WTC11 (cell line): Measurements from ENCODE around the gene TNFRSF19. TPM values are rescaled to one million over a fixed set of nuclear protein-coding genes. Genes with fewer than 3 reads are reported as not detected.

Experiments
- ATAC-seq: fragments of 200-7000 bp; cut with Tn5 transposase; 2 replicates; pipeline ENCODE4 v1.10.0; 2021; ENCODE audit warnings: mild to moderate bottlenecking, moderate library complexity
- CTCF ChIA-PET: fragments of 300-600 bp; sonication (Branson Sonifier 250); formaldehyde crosslinking; loops from one replicate; lab custom pipeline; 2021; ENCODE audit warnings: antibody characterized with exemption; lab: Charles Lee
- POLR2A ChIA-PET: fragments of 350-600 bp; sonication (Branson Sonifier 250); formaldehyde crosslinking; loops from one replicate; lab custom pipeline; 2021; ENCODE audit warnings: antibody characterized with exemption; lab: Charles Lee
- DNase-seq: peaks from one replicate; pipeline ENCODE4 v3.0.0; 2021; ENCODE audit warnings: low spot score
- H3K27ac Mint-ChIP-seq: 2 replicates; pipeline ENCODE4 v1.8.0; 2021; ENCODE audit warnings: mixed read lengths
- H3K27me3 Mint-ChIP-seq: 2 replicates; pipeline ENCODE4 v1.8.0; 2021; ENCODE audit warnings: low read depth, mild to moderate bottlenecking, moderate library complexity, mixed read lengths
- H3K36me3 Mint-ChIP-seq: 2 replicates; pipeline ENCODE4 v1.8.0; 2021; ENCODE audit warnings: mixed read lengths
- H3K4me1 Mint-ChIP-seq: 2 replicates; pipeline ENCODE4 v1.8.0; 2022; ENCODE audit warnings: mixed read lengths
- H3K4me3 Mint-ChIP-seq: 2 replicates; pipeline ENCODE4 v1.8.0; 2021; ENCODE audit warnings: mild to moderate bottlenecking, moderate library complexity, mixed read lengths
- H3K9me3 Mint-ChIP-seq: 2 replicates; pipeline ENCODE4 v1.8.0; 2021; ENCODE audit warnings: mixed read lengths
- AR ChIP-seq: fragments of 250-450 bp; sonication (Bioruptor Pico); IDR thresholded peaks from 2 replicates; pipeline ENCODE4 v1.9.0; 2021; ENCODE audit warnings: mild to moderate bottlenecking
- ELF4 ChIP-seq: sonication (generic); formaldehyde crosslinking; IDR thresholded peaks from 2 replicates; pipeline ENCODE4 v1.8.1; 2022; ENCODE audit warnings: low read depth, mild to moderate bottlenecking, moderate library complexity, missing genetic modification reagents
- GTF2I ChIP-seq: fragments of 250-450 bp; sonication (Bioruptor Pico); conservative IDR thresholded peaks from 2 replicates; pipeline ENCODE4 v1.4.0; 2021; ENCODE audit warnings: mild to moderate bottlenecking
- HMGA2 ChIP-seq: fragments of 250-450 bp; sonication (Bioruptor Pico); IDR thresholded peaks from 2 replicates; pipeline ENCODE4 v1.4.0; 2021; ENCODE audit warnings: mild to moderate bottlenecking, moderate library complexity
- MAX ChIP-seq: sonication (generic); formaldehyde crosslinking; IDR thresholded peaks from 2 replicates; pipeline ENCODE4 v1.8.0; 2022; ENCODE audit warnings: mild to moderate bottlenecking, missing genetic modification reagents
- NFATC4 ChIP-seq: fragments of 250-450 bp; sonication (Bioruptor Pico); IDR thresholded peaks from 2 replicates; pipeline ENCODE4 v1.9.0; 2021; ENCODE audit warnings: mild to moderate bottlenecking
- NFYB ChIP-seq: sonication (generic); formaldehyde crosslinking; conservative IDR thresholded peaks from 2 replicates; pipeline ENCODE4 v1.8.0; 2022; ENCODE audit warnings: low read depth, missing genetic modification reagents
- OVOL2 ChIP-seq: fragments of 250-450 bp; sonication (Bioruptor Pico); IDR thresholded peaks from 2 replicates; pipeline ENCODE4 v1.9.0; 2021; ENCODE audit warnings: mild to moderate bottlenecking, borderline replicate concordance
- SOX15 ChIP-seq: fragments of 250-450 bp; sonication (Bioruptor Pico); IDR thresholded peaks from 2 replicates; pipeline ENCODE4 v1.9.0; 2021; ENCODE audit warnings: mild to moderate bottlenecking
- TCF7 ChIP-seq: sonication (generic); formaldehyde crosslinking; IDR thresholded peaks from 2 replicates; pipeline ENCODE4 v1.8.0; 2022; ENCODE audit warnings: mild to moderate bottlenecking, low read depth, missing genetic modification reagents, moderate library complexity
- TEAD1 ChIP-seq: sonication (generic); formaldehyde crosslinking; IDR thresholded peaks from 2 replicates; pipeline ENCODE4 v1.8.0; 2022; ENCODE audit warnings: mild to moderate bottlenecking, missing genetic modification reagents
- ZBTB21 ChIP-seq: sonication (generic); formaldehyde crosslinking; IDR thresholded peaks from 2 replicates; pipeline ENCODE4 v1.8.1; 2023; ENCODE audit warnings: mild to moderate bottlenecking, missing genetic modification reagents, borderline replicate concordance
- ZNF281 ChIP-seq: sonication (generic); formaldehyde crosslinking; IDR thresholded peaks from 2 replicates; pipeline ENCODE4 v1.8.0; 2023; ENCODE audit warnings: mild to moderate bottlenecking, missing genetic modification reagents
- total RNA-seq: library from RNA; stranded (reverse); gene quantifications from 3 replicates; pipeline ENCODE4 v1.2.3, GENCODE V29; 2021
- TF ChIP-seq, protein P1 (sequence below): sonication (generic); formaldehyde crosslinking; IDR thresholded peaks from 2 replicates; pipeline ENCODE4 v1.8.1; 2023; ENCODE audit warnings: mild to moderate bottlenecking, missing genetic modification reagents, borderline replicate concordance
- TF ChIP-seq, protein P2 (sequence below): sonication (generic); formaldehyde crosslinking; IDR thresholded peaks from 2 replicates; pipeline ENCODE4 v1.8.0; 2022; ENCODE audit warnings: mild to moderate bottlenecking, missing genetic modification reagents
- TF ChIP-seq, protein P3 (sequence below): sonication (generic); formaldehyde crosslinking; IDR thresholded peaks from 2 replicates; pipeline ENCODE4 v1.8.1; 2023; ENCODE audit warnings: mild to moderate bottlenecking, missing genetic modification reagents
- TF ChIP-seq, protein P4 (sequence below): sonication (generic); formaldehyde crosslinking; IDR thresholded peaks from 2 replicates; pipeline ENCODE4 v1.8.1; 2023; ENCODE audit warnings: mild to moderate bottlenecking, missing genetic modification reagents

The TNFRSF19 gene
- total RNA-seq, 1 experiment from 2014 or later = 0.20 TPM

DNA sequence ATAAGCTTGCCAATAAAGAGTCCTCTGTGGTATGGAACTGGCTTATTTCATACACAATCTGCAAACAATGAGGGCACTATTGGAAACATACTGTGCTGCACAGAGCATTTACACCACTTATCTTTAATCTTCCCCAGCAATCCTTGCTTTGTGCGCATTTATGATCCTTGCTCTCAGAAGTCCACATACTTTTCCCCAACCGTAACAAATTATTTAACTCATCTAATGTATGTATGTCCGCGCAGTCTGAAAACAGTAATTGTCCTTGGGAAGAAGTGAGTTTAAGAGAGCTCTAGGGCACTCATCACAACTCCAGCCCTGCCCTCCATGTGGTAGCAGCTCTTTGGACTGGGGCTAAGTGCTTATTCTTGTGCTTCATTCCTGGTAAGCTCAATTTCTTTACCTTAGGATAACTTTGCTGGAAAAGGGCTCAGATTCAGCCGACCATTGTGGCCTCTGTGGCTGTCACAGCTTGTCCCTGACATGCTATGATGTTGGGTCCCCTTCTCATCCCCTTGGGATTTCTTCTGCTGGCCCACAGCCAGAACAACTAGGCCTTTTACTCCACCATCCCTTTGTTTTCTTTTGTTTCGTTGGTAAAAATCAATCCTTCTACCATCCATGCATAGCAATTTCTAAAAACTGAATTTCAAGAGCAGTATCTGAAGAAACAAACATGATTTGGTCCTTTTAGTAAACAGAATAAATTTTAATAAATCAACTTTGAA is 152.7 kb downstream of the TNFRSF19 start (continued):
- TF ChIP-seq MAX (CRISPR knock-in tag) (no peak), ELF4 (no peak)
- TF ChIP-seq, all 79 proteins: peak for 0

- peaks cover 19% of the 10 kb centered on the region for H3K4me1 Mint-ChIP-seq
- CTCF ChIA-PET = interaction anchor here (1.0 to 3.9 kb wide), 2 partner anchors 18 to 55 kb away, joined by 3 to 22 read pairs; no protein-coding TSS in a partner anchor
- DNase-seq (no peak), ATAC-seq (no peak)
- H3K9me3 Mint-ChIP-seq = peaks cover 6% of the 10 kb centered on the region; the same call in 1 of the 2 replicates
- H3K36me3 Mint-ChIP-seq = no peaks in the 10 kb centered on the region; the same call in 1 of the 2 replicates
- POLR2A ChIA-PET = no interaction called here
- no peak overlapping the region for H3K27ac Mint-ChIP-seq
- no peaks in the 10 kb centered on the region for H3K27me3 Mint-ChIP-seq
- H3K4me3 Mint-ChIP-seq = no peak overlapping the region
- TF ChIP-seq TCF7 (CRISPR knock-in tag) = no peak
- TF ChIP-seq, protein P1, sequence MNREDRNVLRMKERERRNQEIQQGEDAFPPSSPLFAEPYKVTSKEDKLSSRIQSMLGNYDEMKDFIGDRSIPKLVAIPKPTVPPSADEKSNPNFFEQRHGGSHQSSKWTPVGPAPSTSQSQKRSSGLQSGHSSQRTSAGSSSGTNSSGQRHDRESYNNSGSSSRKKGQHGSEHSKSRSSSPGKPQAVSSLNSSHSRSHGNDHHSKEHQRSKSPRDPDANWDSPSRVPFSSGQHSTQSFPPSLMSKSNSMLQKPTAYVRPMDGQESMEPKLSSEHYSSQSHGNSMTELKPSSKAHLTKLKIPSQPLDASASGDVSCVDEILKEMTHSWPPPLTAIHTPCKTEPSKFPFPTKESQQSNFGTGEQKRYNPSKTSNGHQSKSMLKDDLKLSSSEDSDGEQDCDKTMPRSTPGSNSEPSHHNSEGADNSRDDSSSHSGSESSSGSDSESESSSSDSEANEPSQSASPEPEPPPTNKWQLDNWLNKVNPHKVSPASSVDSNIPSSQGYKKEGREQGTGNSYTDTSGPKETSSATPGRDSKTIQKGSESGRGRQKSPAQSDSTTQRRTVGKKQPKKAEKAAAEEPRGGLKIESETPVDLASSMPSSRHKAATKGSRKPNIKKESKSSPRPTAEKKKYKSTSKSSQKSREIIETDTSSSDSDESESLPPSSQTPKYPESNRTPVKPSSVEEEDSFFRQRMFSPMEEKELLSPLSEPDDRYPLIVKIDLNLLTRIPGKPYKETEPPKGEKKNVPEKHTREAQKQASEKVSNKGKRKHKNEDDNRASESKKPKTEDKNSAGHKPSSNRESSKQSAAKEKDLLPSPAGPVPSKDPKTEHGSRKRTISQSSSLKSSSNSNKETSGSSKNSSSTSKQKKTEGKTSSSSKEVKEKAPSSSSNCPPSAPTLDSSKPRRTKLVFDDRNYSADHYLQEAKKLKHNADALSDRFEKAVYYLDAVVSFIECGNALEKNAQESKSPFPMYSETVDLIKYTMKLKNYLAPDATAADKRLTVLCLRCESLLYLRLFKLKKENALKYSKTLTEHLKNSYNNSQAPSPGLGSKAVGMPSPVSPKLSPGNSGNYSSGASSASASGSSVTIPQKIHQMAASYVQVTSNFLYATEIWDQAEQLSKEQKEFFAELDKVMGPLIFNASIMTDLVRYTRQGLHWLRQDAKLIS = no peak
- TF ChIP-seq NFYB = no peak
- TF ChIP-seq, protein P2, sequence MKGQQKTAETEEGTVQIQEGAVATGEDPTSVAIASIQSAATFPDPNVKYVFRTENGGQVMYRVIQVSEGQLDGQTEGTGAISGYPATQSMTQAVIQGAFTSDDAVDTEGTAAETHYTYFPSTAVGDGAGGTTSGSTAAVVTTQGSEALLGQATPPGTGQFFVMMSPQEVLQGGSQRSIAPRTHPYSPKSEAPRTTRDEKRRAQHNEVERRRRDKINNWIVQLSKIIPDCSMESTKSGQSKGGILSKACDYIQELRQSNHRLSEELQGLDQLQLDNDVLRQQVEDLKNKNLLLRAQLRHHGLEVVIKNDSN = no peak
- no peak for TF ChIP-seq TEAD1
- no peak for TF ChIP-seq ZBTB21
- no peak for TF ChIP-seq SOX15
- TF ChIP-seq HMGA2 (CRISPR knock-in tag) = no peak
- no peak for TF ChIP-seq ZNF281 (CRISPR knock-in tag)
- TF ChIP-seq OVOL2 (CRISPR knock-in tag) = no peak
- TF ChIP-seq AR (CRISPR knock-in tag) = no peak
- TF ChIP-seq NFATC4 (CRISPR knock-in tag) = no peak
- TF ChIP-seq, protein P3, sequence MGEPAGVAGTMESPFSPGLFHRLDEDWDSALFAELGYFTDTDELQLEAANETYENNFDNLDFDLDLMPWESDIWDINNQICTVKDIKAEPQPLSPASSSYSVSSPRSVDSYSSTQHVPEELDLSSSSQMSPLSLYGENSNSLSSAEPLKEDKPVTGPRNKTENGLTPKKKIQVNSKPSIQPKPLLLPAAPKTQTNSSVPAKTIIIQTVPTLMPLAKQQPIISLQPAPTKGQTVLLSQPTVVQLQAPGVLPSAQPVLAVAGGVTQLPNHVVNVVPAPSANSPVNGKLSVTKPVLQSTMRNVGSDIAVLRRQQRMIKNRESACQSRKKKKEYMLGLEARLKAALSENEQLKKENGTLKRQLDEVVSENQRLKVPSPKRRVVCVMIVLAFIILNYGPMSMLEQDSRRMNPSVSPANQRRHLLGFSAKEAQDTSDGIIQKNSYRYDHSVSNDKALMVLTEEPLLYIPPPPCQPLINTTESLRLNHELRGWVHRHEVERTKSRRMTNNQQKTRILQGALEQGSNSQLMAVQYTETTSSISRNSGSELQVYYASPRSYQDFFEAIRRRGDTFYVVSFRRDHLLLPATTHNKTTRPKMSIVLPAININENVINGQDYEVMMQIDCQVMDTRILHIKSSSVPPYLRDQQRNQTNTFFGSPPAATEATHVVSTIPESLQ (CRISPR knock-in tag) = no peak
- no peak for TF ChIP-seq GTF2I
- TF ChIP-seq, protein P4, sequence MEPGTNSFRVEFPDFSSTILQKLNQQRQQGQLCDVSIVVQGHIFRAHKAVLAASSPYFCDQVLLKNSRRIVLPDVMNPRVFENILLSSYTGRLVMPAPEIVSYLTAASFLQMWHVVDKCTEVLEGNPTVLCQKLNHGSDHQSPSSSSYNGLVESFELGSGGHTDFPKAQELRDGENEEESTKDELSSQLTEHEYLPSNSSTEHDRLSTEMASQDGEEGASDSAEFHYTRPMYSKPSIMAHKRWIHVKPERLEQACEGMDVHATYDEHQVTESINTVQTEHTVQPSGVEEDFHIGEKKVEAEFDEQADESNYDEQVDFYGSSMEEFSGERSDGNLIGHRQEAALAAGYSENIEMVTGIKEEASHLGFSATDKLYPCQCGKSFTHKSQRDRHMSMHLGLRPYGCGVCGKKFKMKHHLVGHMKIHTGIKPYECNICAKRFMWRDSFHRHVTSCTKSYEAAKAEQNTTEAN (CRISPR knock-in tag) = no peak
These were observed 153.3 kb downstream of the TNFRSF19 start for GRCh38 chr13:23723471-23723870.
